Activated naive CD4-positive, alpha-beta T cell treated with anti-CD3 and anti-CD28 coated beads for 36 hours (primary cell): Measurements from ENCODE around the gene CEBPB. TPM values are rescaled to one million over a fixed set of nuclear protein-coding genes. Genes with fewer than 3 reads are reported as not detected.
"Not testable (repeated sequence)": the region's sequence is repeated elsewhere in the genome, so short reads cannot be mapped to it uniquely, and the experiment has no call there.

Experiments used
- CTCF ChIA-PET: fragments of 350-600 bp; sonication (Branson Sonifier 250); formaldehyde crosslinking; loops from one replicate; lab custom pipeline; 2021; ENCODE audit warnings: antibody characterized with exemption; lab: Charles Lee
- DNase-seq: peaks from one replicate; pipeline ENCODE4 v3.0.0-alpha.2; 2020
- H3K27ac Mint-ChIP-seq: one replicate; pipeline ENCODE4 v1.8.0; 2021; ENCODE audit warnings: mild to moderate bottlenecking, mixed read lengths
- H3K27me3 Mint-ChIP-seq: one replicate; pipeline ENCODE4 v1.8.0; 2021; ENCODE audit warnings: low read depth, mixed read lengths
- H3K36me3 Mint-ChIP-seq: one replicate; pipeline ENCODE4 v1.8.0; 2021; ENCODE audit warnings: low read depth, mixed read lengths
- H3K4me1 Mint-ChIP-seq: one replicate; pipeline ENCODE4 v1.8.0; 2021; ENCODE audit warnings: low read depth, mixed read lengths
- H3K4me3 Mint-ChIP-seq: one replicate; pipeline ENCODE4 v1.8.0; 2021; ENCODE audit warnings: mild to moderate bottlenecking, moderate library complexity, mixed read lengths
- H3K9me3 Mint-ChIP-seq: one replicate; pipeline ENCODE4 v1.8.0; 2021; ENCODE audit warnings: mixed read lengths
- intact Hi-C: fragments of 100-400 bp; cut with micrococcal nuclease; formaldehyde crosslinking; loops from one replicate; pipeline ENCODE4 v1.15.1; 2023
- total RNA-seq, 2 experiments: library from RNA; stranded (reverse); gene quantifications; one replicate each; pipeline ENCODE4 v1.2.3, GENCODE V29; 2021

CEBPB gene
- total RNA-seq, 2 experiments from 2014 or later, result 38.5 to 38.6 TPM

DNA sequence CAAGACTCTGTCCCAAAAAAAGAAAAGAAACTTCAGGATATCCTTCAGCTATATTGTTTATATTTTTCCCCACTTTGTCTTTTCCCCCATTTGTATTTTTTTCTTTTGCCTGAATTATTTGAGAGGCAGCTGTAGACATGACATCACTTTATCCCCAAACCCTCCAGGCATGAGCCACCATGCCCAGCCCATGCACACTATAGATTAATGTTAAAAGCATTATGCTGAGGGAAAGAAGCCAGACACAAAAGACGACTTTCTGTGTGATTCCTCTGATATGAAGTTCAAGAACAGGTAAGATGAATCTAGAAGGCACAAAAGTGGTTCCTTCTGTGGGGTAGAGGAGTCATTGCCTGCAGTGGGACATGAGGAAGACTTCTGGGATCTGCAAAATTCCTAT lies 16.4 kb downstream of the CEBPB start:
- intact Hi-C loops, result no loop called here
- Mint-ChIP-seq H3K27ac (no peak overlapping the region), H3K4me1 (peaks cover 24% of the 10 kb centered on the region), H3K36me3 (peaks cover 2% of the 10 kb centered on the region), H3K9me3 (peaks cover 9% of the 10 kb centered on the region), H3K27me3 (peaks cover 2% of the 10 kb centered on the region), H3K4me3 (no peak overlapping the region)
- CTCF ChIA-PET, result no interaction called here
- DNase-seq, result no peak

GRCh38 chr20:50208085-50208491 lies 17.5 kb downstream of the CEBPB start:
- H3K4me3 Mint-ChIP-seq, result no peak overlapping the region

GRCh38 chr20:50208815-50209214 lies 18.2 kb downstream of the CEBPB start:
- CTCF ChIA-PET, result interaction anchor here (1.3 kb wide), 1 partner anchor 21 kb away, joined by 3 read pairs; no protein-coding TSS in a partner anchor
- DNase-seq, H3K27me3 Mint-ChIP-seq, intact Hi-C loops, H3K9me3 Mint-ChIP-seq, H3K36me3 Mint-ChIP-seq, H3K4me3 Mint-ChIP-seq, H3K27ac Mint-ChIP-seq: not testable (repeated sequence)
- peaks cover 11% of the 10 kb centered on the region for H3K4me1 Mint-ChIP-seq

More at GRCh38 chr20:50208085-50208491, 17.5 kb downstream of the CEBPB start:
- H3K4me1 Mint-ChIP-seq, result peaks cover 18% of the 10 kb centered on the region
- H3K27me3 Mint-ChIP-seq, result peaks cover 2% of the 10 kb centered on the region
- no peak overlapping the region for H3K27ac Mint-ChIP-seq
- H3K36me3 Mint-ChIP-seq, result peaks cover 2% of the 10 kb centered on the region
- H3K9me3 Mint-ChIP-seq, result peaks cover 9% of the 10 kb centered on the region
- DNase-seq, result no peak
- CTCF ChIA-PET, result no interaction called here
- intact Hi-C loops, result no loop called here

GRCh38 chr20:50210066-50210619 lies 19.5 kb downstream of the CEBPB start:
- no peak for DNase-seq
- H3K27ac Mint-ChIP-seq, result no peak overlapping the region
- H3K27me3 Mint-ChIP-seq, result peaks cover 2% of the 10 kb centered on the region
- H3K9me3 Mint-ChIP-seq, result no peaks in the 10 kb centered on the region
- peaks cover 10% of the 10 kb centered on the region for H3K4me1 Mint-ChIP-seq
- H3K36me3 Mint-ChIP-seq, result no peaks in the 10 kb centered on the region
- no peak overlapping the region for H3K4me3 Mint-ChIP-seq
- CTCF ChIA-PET, result interaction anchor here (1.3 kb wide), 1 partner anchor 22 kb away, joined by 3 read pairs; no protein-coding TSS in a partner anchor
- intact Hi-C loops, result no loop called here

DNA sequence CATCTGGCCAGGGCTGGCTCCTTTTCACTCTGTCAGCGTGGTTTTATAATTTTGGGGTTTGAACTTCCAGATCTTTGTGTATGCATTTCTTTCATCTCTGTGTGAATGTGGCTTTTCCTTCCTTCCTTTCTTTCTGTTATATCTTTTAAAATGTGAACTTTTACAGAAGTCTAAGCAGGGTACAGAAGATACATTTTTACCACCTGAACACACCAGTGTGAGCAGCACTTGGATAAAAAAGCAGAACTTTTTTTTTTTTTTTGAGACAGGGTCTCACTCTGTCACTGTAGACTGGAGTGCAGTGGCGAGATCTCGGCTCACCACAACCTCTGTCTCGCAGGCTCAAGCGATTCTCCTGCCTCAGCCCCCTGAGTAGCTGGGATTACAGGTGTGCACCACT lies 20.5 kb downstream of the CEBPB start:
- Mint-ChIP-seq H3K27ac (no peak overlapping the region), H3K27me3 (peaks cover 2% of the 10 kb centered on the region), H3K4me3 (no peak overlapping the region), H3K9me3 (no peaks in the 10 kb centered on the region), H3K4me1 (peaks cover 10% of the 10 kb centered on the region), H3K36me3 (no peaks in the 10 kb centered on the region)
- no peak for DNase-seq
- intact Hi-C loops, result no loop called here
- CTCF ChIA-PET, result no interaction called here

DNA sequence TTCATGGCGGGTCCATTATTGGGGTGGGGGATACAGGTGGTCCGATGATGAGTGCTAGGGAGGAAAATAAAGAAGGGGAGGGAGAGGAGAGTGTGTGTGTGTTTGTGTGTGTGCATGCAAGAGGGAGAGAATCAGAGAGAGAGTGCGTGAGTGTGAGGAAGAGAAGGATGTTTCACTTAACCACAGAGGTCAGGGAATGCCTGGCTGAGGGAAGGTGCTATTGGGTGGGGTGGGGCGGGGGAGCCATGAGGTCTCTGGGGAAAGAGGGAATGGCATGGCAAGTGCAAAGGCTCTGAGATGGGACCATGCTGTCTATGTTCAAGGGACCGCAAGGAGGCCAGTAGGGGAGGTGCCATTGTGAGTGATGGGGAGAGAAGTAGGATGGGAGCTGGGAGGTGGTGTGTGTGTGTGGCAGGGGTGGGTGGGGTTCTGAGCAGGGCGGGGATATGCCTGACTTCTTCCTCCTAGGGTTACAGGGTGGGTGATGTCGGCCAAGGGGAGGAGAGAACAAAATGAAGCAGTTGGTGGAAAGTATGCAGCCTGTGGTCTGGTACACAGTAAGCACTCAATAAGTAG lies 23.0 kb downstream of the CEBPB start:
- H3K27ac Mint-ChIP-seq, result no peak overlapping the region
- no peak overlapping the region for H3K4me3 Mint-ChIP-seq
- peaks cover 10% of the 10 kb centered on the region for H3K4me1 Mint-ChIP-seq
- no peaks in the 10 kb centered on the region for H3K9me3 Mint-ChIP-seq
- H3K27me3 Mint-ChIP-seq, result no peaks in the 10 kb centered on the region
- no peaks in the 10 kb centered on the region for H3K36me3 Mint-ChIP-seq
- CTCF ChIA-PET, result no interaction called here
- intact Hi-C loops, result no loop called here
- DNase-seq, result no peak

GRCh38 chr20:50214226-50215024 lies 23.8 kb downstream of the CEBPB start:
- Mint-ChIP-seq H3K4me3 (no peak overlapping the region), H3K36me3 (no peaks in the 10 kb centered on the region), H3K4me1 (peaks cover 10% of the 10 kb centered on the region), H3K9me3 (no peaks in the 10 kb centered on the region), H3K27me3 (no peaks in the 10 kb centered on the region), H3K27ac (no peak overlapping the region)
- DNase-seq, result no peak
- CTCF ChIA-PET, result no interaction called here
- intact Hi-C loops, result no loop called here

- DNase-seq, result no peak
- peaks cover 10% of the 10 kb centered on the region for H3K4me1 Mint-ChIP-seq
- H3K9me3 Mint-ChIP-seq, result no peaks in the 10 kb centered on the region
- no peaks in the 10 kb centered on the region for H3K27me3 Mint-ChIP-seq
- no peaks in the 10 kb centered on the region for H3K36me3 Mint-ChIP-seq
- no peak overlapping the region for H3K27ac Mint-ChIP-seq
- CTCF ChIA-PET, result no interaction called here
- intact Hi-C loops, result no loop called here
- no peak overlapping the region for H3K4me3 Mint-ChIP-seq
Measured at GRCh38 chr20:50215101-50215690, 24.6 kb downstream of the CEBPB start.

DNA sequence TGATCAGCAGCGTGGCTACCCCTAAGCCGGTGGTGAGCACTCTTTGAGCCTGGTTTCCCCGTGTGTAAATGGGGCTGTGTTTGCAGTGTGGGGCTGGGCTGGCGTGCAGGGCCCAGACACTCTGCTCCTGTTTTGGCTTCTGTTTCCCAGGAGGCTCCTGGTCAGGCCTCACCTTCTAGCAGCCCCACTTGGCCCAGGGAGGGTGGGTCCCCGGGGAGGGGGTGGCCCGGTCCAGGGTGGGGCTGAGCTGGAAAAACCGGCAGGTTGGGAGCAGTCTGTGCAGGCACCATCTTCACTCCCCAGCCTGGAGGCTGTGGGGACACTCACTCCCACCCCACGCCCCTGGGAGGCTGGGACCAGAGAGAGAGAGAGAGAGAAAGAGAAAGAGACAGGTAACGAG lies 25.3 kb downstream of the CEBPB start:
- H3K4me3 Mint-ChIP-seq, result no peak overlapping the region
- intact Hi-C loops, result no loop called here
- H3K9me3 Mint-ChIP-seq, result no peaks in the 10 kb centered on the region
- DNase-seq, result no peak
- peaks cover 9% of the 10 kb centered on the region for H3K4me1 Mint-ChIP-seq
- no peaks in the 10 kb centered on the region for H3K36me3 Mint-ChIP-seq
- H3K27ac Mint-ChIP-seq, result no peak overlapping the region
- CTCF ChIA-PET, result no interaction called here
- no peaks in the 10 kb centered on the region for H3K27me3 Mint-ChIP-seq

- CTCF ChIA-PET, result no interaction called here
- DNase-seq, result no peak
- Mint-ChIP-seq H3K4me3 (no peak overlapping the region), H3K9me3 (no peaks in the 10 kb centered on the region), H3K4me1 (peaks cover 3% of the 10 kb centered on the region), H3K27ac (no peak overlapping the region), H3K36me3 (no peaks in the 10 kb centered on the region), H3K27me3 (no peaks in the 10 kb centered on the region)
- intact Hi-C loops, result no loop called here
Measured at GRCh38 chr20:50216543-50217206, 26.0 kb downstream of the CEBPB start.

- DNase-seq, result no peak
- Mint-ChIP-seq H3K27ac (no peak overlapping the region), H3K4me3 (no peak overlapping the region), H3K4me1 (peaks cover 3% of the 10 kb centered on the region), H3K9me3 (no peaks in the 10 kb centered on the region), H3K36me3 (no peaks in the 10 kb centered on the region), H3K27me3 (no peaks in the 10 kb centered on the region)
- intact Hi-C loops, result no loop called here
- CTCF ChIA-PET, result no interaction called here
Measured at GRCh38 chr20:50217207-50217949, 26.7 kb downstream of the CEBPB start.
